ENCODE measurements around the gene PRR33.
A peak's percentile ranks its signal among the peaks of the same experiment; 100 is the strongest.

Gene PRR33

GRCh38 chr11:1883346-1884302 lies 8.1 kb downstream of the PRR33 start:
- TF ChIP-seq PAX5 (IDR thresholded peaks at IDR 0.05; ENCODE audit: insufficient read depth, low read length, severe bottlenecking) (no peak), POLR2A (IDR thresholded peaks at IDR 0.05; ENCODE audit: low read depth, low read length) (no peak), POLR2AphosphoS5 (IDR thresholded peaks at IDR 0.05; ENCODE audit: low read depth, low read length) (no peak; the same call in 1 of the 2 replicates), SPI1 (IDR thresholded peaks at IDR 0.05; ENCODE audit: low read depth, low read length) (no peak), POU2F2 (IDR thresholded peaks at IDR 0.05; ENCODE audit: low read depth, low read length) (no peak), TAF1 (IDR thresholded peaks at IDR 0.05; ENCODE audit: low read depth, low read length) (no peak)
- DNase-seq (ENCODE audit: insufficient read length, low spot score) = no peak

GRCh38 chr11:1882265-1883238 lies 9.1 kb downstream of the PRR33 start:
- FAIRE-seq (peak; percentile 84), DNase-seq (ENCODE audit: insufficient read length, low spot score) (peak; percentile 99)
- no peak for TF ChIP-seq TAF1 (IDR thresholded peaks at IDR 0.05; ENCODE audit: low read depth, low read length)
- TF ChIP-seq POLR2A (IDR thresholded peaks at IDR 0.05; ENCODE audit: low read depth, low read length) = no peak
- no peak for TF ChIP-seq PAX5 (IDR thresholded peaks at IDR 0.05; ENCODE audit: insufficient read depth, low read length, severe bottlenecking)
- TF ChIP-seq POU2F2 (IDR thresholded peaks at IDR 0.05; ENCODE audit: low read depth, low read length) = no peak
- TF ChIP-seq POLR2AphosphoS5 (IDR thresholded peaks at IDR 0.05; ENCODE audit: low read depth, low read length) = no peak; the same call in 1 of the 2 replicates
- no peak for TF ChIP-seq SPI1 (IDR thresholded peaks at IDR 0.05; ENCODE audit: low read depth, low read length)

More at GRCh38 chr11:1883346-1884302, 8.1 kb downstream of the PRR33 start:
- no peak for FAIRE-seq

GRCh38 chr11:1881442-1882264 lies 10.0 kb downstream of the PRR33 start:
- no peak for FAIRE-seq
- DNase-seq (ENCODE audit: insufficient read length, low spot score) = peak; percentile 14
- TF ChIP-seq POLR2A (IDR thresholded peaks at IDR 0.05; ENCODE audit: low read depth, low read length) (peak; percentile 37; the same call in 1 of the 2 replicates), POLR2AphosphoS5 (IDR thresholded peaks at IDR 0.05; ENCODE audit: low read depth, low read length) (no peak; the same call in 1 of the 2 replicates)

GRCh38 chr11:1880746-1881441 lies 10.8 kb downstream of the PRR33 start:
- no peak for FAIRE-seq

GRCh38 chr11:1879941-1880720 lies 11.6 kb downstream of the PRR33 start:
- peak; percentile 30 for DNase-seq (ENCODE audit: insufficient read length, low spot score)
- TF ChIP-seq POU2F2 (IDR thresholded peaks at IDR 0.05; ENCODE audit: low read depth, low read length) (no peak), PAX5 (IDR thresholded peaks at IDR 0.05; ENCODE audit: insufficient read depth, low read length, severe bottlenecking) (no peak), TAF1 (IDR thresholded peaks at IDR 0.05; ENCODE audit: low read depth, low read length) (no peak), POLR2A (IDR thresholded peaks at IDR 0.05; ENCODE audit: low read depth, low read length) (no peak), SPI1 (IDR thresholded peaks at IDR 0.05; ENCODE audit: low read depth, low read length) (no peak), POLR2AphosphoS5 (IDR thresholded peaks at IDR 0.05; ENCODE audit: low read depth, low read length) (no peak)
- no peak for FAIRE-seq

More at GRCh38 chr11:1880746-1881441, 10.8 kb downstream of the PRR33 start:
- TF ChIP-seq SPI1 (IDR thresholded peaks at IDR 0.05; ENCODE audit: low read depth, low read length) (no peak), POLR2A (IDR thresholded peaks at IDR 0.05; ENCODE audit: low read depth, low read length) (no peak), POU2F2 (IDR thresholded peaks at IDR 0.05; ENCODE audit: low read depth, low read length) (no peak), POLR2AphosphoS5 (IDR thresholded peaks at IDR 0.05; ENCODE audit: low read depth, low read length) (peak; percentile 60), TAF1 (IDR thresholded peaks at IDR 0.05; ENCODE audit: low read depth, low read length) (no peak)
- DNase-seq (ENCODE audit: insufficient read length, low spot score) = peak; percentile 28

- FAIRE-seq = no peak
- TF ChIP-seq POLR2A (IDR thresholded peaks at IDR 0.05; ENCODE audit: low read depth, low read length) (no peak), TAF1 (IDR thresholded peaks at IDR 0.05; ENCODE audit: low read depth, low read length) (no peak), SPI1 (IDR thresholded peaks at IDR 0.05; ENCODE audit: low read depth, low read length) (no peak), PAX5 (IDR thresholded peaks at IDR 0.05; ENCODE audit: insufficient read depth, low read length, severe bottlenecking) (no peak), POLR2AphosphoS5 (IDR thresholded peaks at IDR 0.05; ENCODE audit: low read depth, low read length) (no peak), POU2F2 (IDR thresholded peaks at IDR 0.05; ENCODE audit: low read depth, low read length) (no peak)
- DNase-seq (ENCODE audit: insufficient read length, low spot score) = peak; percentile 16
These were observed 12.3 kb downstream of the PRR33 start for GRCh38 chr11:1879342-1879940.
